Femur (tissue), 1 donor: Measurements from ENCODE around the gene RASAL2.

Experiments
- DNase-seq: peaks from one replicate; pipeline ENCODE4 v3.0.0-alpha.2; 2017

Gene RASAL2

DNA sequence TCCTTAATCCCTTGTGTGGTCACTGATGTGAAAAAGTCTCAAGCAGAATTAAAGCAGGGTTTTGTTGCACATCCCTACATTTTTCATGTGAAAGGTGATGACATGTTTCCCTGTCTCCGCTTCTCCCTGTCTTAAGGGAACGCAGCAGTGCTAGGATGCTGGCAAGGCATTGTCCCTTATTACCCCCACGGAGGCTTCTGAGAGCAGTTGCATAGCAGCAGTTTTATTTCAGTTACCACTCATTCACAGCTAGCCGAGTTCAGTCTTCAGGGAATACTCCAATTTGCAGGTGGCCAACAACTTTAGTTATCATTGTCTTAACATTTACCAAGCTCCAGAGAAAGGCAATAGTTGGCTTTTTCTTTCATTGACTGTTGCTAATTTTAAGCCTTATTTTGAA is 313.8 kb downstream of the RASAL2 start:
- no peak for DNase-seq

DNA sequence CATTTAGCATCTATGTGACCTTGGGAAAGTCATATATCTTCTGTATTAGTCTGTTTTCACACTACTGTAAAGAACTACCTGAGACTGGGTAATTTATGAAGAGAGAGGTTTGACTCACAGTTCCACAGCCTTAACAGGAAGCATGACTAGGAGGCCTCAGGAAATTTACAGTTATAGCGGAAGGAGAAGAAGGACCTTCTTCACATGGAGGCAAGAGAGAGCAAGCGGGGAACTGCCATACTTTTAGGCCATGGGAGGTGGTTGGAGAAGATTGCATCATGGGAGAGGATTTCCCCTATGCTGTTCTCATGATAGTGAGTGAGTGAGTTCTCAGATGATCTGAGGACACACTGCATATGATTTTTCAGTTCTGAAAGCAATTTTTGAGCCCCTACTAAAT is 315.0 kb downstream of the RASAL2 start:
- DNase-seq: no peak

DNA sequence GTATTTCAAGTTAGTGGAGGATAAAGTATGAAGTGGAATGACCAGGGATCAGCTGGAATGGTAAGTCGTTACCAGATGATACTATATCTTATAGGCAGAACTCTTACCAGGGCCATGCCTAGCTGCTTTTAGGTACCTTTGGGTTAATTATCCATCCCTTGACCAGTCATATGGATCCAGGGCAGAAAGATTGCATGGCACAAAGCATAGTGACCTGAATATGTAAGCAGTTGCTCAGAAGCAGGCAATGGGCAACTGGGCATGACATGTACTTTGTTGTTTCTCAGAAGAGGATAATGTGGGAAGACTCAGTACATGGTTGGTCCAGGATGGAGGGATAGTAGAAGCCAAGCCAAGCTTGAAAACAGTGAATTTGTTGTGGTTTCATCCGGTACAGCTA is 315.6 kb downstream of the RASAL2 start:
- no peak for DNase-seq

DNA sequence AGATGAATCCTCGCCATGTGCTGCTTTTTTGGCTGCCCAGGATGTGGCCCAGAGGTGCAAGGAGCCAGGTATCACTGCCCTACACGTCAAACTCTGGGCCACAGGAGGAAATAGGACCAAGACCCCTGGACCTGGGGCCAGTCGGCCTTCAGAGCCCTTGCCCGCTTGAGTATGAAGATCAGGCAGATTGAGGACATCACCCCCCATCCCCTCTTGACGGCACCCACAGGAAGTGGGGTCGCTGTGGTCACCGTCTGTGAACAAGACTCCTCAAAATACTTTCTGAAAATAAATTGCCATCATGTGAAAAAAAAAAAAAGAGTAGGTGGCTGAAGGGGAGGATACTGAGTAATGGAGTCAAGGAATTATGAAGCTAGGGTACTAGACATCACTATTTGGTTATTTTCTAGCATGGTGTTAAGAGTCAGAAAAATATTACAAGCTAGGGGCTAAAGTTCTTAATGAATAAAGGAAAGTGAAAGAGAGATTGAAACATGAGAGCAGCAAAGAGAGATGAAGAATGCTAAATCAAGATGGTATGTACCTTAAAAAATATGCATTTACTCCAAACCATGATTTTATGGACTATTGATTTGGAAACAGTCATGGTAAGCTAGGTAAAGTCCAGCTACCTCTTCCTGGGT is 318.0 kb downstream of the RASAL2 start:
- DNase-seq: no peak

DNA sequence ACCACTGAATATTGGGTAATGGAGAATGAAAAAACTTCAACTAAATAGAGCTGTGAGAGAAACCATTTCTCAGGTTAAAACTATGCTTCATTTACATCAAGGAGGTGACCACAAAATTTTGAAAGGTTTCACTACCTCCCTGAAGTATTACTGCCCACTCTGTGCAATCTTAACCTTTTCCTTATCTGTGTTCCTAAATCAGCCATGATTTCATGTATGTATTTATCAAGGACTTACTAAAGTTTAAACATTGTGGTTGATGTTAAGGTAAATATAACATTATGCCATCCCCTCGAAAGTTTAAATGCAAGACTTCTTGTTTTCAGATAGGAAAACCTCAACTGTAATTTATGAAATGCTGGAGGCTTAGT is 318.5 kb downstream of the RASAL2 start:
- DNase-seq: no peak

DNA sequence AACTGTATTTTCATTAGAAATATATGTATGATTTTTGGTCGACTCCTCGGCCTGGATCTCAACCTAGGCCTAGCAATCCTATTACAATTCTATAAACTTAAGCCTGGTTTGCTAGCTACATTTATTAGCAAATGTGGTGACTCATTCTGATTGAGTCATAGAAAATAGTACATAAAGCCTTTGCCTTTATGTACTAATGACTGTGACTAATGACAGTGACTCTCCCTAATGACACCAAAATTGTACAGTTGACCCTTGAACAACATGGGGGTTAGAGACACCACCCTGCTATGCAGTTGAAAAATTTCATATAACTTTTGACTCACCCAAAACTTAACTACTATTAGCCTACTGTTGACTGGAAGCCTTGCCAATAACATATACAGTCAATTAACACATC is 324.0 kb downstream of the RASAL2 start:
- DNase-seq: no peak

DNA sequence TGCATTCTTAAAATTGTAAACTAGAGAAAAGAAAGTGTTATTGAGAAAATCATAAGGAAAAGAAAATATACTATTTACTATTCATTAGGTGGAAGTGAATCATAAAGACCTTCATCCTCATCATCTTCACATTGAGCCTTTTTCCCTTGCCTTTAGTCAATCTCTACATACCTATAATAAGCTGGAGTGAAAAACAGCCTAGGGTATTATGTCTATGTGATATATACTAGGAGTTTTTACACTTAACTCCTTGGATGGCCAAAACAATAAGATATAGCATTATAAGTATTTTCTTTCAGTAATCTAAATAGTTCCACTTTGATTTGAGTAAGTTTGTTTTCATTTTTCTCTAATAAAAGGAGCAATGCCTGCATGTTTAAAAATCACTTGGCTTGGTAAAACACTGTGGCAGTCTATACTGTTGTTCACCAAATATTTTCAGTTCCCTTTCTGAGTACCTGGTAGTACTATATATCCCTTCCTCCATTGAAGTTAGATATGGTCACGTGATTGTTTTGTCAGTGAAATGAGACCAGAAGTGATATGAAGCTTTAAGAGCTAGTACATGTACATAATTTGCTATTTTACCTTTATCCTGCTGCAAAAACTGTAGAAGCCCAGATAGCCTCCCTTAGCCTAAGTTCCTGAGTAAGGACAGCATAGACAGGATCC is 324.5 kb downstream of the RASAL2 start:
- DNase-seq: no peak

DNA sequence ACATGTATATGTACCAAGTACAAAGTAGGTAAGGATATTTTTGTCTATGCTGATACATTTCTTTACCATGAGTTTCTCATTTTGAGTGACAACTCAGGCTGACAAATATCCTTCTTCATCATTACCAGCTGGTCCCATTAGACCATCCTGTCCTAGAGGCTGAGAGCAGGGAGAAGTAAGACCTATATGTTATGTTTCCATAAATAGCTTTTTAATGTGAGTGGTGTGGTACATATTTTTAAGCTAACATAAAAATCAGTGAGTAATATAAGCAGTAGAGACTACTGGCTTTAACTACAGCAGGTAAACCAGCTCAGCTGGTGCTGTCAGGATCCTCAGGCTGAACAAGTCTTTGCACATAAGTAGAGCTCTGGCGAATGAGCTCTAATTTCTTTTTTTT is 340.5 kb downstream of the RASAL2 start:
- DNase-seq: no peak

DNA sequence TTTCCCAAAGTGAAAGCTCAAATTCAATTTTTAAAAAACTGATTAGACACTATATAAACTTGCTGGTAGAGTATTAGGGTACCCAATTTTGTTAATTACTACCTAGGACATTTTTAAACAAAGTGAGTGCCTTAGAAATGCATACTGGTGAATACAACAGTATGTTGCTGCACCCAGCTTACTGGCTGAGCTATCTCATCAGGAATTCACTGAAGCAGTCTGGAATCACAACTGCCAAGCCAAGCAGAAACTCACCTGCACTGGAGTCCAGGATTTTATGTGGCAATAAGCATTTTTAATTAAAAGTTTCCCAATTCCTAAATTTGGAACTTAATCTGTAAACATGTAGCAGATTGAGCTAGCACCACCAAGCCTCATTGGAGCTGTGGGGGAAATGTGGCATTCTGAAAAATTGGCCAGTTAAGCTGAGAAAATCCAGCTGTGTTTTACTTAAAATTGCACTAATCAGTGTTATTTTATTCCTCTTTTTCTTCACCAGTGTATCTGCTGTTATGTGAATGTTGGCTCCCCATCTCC is 341.1 kb downstream of the RASAL2 start:
- DNase-seq: no peak

DNA sequence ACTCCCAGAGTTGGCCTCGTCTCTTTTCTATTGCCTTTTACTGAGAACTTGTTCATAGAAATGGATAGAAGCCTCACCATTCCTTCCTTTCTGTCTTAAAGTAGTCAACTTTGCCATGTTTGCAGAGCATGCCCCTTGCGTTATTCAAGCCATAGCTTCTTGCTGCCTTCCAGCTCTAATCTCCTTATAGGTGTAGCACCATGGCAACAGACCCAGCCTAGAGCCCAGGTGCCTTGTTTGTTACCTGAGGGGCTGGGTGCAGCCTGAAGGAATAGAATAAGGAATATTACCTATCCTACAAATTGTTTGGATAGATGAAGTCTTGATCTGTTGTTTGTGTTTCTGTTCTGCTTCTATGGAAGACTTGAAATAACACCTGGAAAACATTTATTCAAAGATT is 343.0 kb downstream of the RASAL2 start:
- no peak for DNase-seq

DNA sequence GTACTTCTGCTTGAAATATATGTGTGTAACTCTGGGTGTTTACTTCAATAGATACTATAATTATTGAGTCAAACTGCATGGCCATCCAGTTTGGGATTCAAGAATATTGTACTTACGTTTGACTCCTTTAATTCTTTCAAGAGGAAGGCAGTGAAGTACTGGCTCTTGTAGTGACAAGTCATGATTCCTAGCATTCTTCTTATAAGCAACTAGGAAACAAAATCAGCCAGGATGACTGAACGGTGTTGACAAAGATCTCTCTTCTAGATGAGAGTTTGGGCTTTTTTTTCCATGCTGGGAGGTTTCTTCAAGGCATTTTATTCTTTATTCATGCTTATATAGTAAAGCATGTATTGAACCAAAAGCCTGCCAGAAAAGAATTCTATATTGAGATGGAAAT is 344.5 kb downstream of the RASAL2 start:
- no peak for DNase-seq

DNA sequence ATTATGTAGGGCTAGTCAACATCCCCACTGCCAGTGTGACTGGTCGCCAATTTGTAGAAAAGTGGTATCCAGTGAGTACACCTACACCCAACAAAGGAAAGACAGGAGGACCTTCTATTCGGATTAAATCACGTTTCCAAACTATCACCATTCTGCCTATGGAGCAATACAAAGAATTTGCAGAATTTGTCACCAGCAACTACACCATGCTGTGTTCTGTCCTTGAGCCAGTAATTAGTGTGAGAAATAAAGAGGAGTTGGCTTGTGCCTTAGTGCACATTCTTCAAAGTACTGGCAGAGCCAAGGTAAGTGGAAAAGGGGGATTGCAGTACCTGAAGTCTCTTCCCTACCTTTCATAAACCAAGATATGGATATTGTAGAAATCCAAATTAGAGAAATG is 349.0 kb downstream of the RASAL2 start:
- DNase-seq: no peak

DNA sequence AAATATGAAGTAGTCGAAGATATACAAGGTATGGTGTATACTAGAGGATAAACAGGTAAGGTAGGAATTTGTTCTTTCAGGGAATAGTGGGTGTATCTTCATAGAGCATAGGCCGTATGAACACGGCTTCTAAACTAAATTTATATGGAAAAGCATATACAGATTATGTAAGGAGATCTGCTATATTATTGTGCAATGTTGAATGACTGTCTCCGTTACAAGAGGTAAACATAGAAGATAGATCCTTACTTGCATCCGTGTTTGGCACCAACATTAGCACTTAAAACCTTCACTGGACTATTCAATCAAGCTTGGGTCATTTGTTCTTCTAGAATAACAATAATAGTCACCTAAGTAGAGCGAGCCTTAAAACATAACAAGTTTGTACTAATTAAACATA is 357.0 kb downstream of the RASAL2 start:
- DNase-seq: no peak

DNA sequence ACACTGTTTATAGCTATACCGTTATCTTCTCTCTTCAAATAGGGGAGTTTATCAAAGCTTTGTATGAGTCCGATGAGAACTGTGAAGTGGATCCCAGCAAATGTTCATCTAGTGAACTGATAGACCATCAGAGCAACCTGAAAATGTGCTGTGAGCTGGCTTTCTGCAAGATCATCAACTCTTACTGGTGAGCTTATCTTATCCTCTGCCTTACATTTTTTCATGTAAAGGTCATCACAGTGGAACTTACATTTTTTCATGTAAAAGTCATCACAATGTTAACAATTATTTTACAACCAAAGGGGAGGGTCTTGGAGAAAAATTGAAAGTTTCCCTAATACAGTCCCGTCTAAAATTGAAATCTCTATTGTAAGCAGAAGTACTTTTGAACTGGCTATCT is 357.6 kb downstream of the RASAL2 start:
- DNase-seq: no peak

DNA sequence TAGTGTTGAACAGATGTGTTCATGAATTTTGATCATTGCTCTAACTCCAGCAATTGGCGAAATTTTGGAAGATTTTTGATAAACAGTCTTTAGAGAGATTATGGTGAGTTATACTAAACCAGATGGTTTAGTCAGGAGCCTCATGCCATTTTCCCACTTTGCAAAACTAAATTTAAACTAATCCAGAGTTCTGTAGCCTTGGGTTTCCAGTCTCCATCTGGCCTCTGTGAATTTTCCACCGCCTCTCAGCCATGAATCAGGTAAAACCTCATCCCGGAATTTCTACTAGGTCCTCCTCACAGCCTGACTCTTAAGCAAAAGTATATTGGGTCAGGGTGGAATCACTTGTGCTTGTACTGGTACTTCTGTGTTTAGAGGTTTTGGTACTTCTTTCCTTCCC is 358.1 kb downstream of the RASAL2 start:
- no peak for DNase-seq

DNA sequence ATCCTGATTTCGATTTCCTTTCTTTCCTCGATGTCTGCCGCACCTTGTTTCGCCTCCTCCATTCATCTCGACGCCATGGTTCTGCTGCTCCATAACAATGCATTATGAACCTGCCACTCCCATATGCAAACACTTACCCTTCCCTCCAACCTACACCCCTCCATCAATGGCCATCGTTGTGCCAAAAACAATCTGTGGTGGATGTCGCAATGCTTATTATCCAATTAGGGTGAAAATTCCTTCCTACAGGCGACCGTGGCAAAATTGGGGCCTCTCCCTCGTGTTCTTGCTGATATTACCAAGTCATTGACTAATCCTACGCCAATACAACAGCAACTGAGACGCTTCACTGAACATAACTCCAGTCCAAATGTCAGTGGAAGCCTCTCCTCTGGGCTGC is 362.6 kb downstream of the RASAL2 start:
- no peak for DNase-seq

DNA sequence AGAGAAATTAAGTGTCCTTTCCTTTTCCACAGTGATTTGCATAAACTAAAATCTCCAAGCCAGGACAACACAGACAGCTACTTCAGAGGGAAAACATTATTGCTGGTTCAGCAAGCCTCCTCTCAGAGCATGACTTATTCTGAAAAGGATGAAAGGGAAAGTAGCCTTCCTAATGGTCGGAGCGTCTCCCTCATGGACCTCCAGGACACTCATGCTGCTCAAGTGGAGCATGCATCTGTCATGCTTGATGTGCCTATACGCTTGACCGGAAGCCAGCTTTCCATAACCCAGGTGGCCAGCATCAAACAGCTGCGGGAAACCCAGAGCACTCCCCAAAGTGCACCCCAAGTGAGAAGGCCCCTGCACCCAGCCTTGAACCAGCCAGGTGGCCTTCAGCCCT is 363.7 kb downstream of the RASAL2 start:
- no peak for DNase-seq

DNA sequence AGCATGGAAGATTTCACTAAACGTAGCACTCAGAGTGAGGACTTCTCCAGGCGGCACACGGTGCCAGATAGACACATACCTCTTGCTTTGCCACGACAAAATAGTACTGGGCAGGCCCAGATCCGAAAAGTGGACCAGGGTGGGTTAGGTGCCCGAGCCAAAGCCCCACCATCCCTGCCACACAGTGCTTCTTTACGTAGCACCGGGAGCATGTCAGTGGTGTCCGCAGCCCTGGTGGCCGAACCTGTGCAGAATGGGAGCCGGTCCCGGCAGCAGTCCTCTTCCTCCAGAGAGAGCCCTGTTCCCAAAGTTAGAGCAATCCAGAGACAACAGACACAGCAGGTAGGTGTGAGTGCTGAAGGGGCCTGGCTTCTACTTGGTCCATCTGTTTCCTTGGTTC is 364.3 kb downstream of the RASAL2 start:
- no peak for DNase-seq

DNA sequence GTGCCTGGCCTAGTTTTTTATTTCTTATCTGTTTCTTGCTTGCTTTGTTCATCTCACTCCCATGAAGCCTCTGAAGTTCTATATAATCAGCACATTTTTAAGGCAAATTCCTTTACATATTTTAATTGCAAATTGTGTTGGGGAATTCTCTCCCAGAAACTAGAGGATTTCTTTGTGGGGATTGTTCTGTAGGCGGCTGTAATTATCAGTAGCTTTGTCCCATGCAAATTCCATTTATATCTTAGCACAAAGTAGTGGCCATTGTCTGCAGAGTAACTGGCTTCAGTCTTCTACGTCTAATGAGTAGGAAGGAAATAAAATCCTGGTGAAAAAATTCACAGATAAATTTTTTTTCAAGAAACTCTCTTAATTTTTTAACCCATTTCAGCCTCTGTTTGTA is 367.2 kb downstream of the RASAL2 start:
- no peak for DNase-seq

DNA sequence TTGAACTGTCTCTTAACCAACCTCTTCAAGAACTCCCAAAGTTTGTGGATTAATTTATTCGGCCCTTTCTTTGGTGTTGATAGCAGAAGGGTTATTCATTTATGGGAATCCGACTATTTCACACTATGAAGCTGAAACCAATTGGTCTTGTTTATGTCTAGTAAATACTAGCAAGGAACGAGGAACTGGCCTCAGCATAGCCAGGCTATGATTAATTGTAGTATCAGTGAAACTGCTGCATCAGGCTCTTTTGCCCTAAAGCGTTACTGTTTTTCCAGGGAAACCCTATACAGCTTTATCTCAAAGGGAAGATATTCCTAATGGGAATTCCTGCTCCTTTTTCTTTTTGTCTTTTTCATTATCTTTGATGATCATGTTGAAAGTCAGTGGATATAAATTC is 367.8 kb downstream of the RASAL2 start:
- DNase-seq: no peak

DNA sequence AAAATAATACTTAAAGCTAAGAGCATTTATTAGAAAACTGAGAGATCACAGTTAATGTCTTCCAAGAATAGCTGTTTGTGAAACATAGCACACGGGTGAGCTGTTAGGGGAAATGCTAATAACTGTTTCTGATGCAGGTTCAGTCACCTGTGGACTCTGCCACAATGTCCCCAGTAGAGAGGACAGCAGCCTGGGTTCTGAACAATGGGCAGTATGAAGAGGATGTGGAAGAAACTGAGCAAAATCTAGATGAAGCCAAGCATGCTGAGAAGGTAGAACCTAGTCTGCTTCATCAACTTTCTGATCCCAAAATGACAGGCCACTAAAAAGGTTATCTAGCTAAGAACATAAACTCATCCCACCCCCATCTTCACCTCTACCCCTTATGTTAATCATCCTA is 370.2 kb downstream of the RASAL2 start:
- DNase-seq: no peak

DNA sequence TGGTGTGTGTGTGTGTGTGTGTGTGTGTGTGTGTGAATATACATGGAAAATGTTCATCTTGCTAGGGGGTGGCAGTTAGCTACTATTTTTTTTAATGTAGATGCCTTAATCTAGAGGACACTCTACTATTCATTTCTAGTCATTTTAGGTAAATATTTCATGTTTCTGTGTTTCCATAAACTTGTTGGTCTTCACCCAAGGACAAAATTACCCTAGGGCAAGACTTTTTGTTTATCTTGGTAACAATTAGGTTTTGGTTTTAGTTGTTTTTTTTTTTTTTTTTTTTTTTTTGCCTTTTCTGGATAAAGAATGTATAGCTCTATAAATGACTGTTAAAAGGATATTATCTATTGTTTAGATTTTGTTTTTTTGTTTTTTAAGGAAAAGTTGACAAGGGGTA is 370.7 kb downstream of the RASAL2 start:
- no peak for DNase-seq

DNA sequence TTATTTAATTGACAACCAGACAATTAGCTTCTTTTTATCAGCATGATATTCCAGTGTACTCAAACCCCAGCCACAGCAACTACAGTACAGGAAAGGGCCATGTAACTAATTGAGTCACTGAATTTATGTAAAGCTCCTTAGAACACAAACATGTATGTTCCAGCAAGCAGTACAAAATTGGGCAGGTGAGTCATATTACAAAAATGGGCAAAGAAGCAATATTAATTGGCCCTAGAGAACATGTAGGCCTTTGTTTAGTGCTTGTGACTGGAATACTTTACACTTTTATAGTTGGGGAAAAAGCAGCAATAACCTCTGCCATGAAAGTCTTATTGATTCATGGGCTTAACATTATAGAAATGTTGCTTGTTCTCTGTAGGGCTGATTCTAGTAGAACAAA is 371.1 kb downstream of the RASAL2 start:
- no peak for DNase-seq

DNA sequence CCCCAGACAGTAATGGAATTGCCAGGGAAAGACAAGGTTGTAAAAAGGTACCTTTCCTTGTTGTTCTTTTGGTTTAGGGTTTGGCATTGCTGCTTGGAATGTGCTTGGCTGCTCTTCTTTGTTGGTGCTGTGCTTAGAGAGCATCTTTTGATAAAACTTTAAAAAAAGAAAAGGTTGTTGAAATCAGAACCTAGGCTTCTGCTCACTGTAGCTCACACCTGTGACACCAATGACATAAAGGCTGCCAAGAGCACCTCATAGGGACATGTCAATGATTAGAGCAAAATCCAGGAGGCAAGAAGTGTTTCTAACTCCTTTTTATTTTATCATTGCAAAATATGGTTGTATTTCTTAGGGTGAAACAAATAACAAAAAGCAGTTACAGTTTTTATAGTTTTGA is 373.9 kb downstream of the RASAL2 start:
- no peak for DNase-seq

DNA sequence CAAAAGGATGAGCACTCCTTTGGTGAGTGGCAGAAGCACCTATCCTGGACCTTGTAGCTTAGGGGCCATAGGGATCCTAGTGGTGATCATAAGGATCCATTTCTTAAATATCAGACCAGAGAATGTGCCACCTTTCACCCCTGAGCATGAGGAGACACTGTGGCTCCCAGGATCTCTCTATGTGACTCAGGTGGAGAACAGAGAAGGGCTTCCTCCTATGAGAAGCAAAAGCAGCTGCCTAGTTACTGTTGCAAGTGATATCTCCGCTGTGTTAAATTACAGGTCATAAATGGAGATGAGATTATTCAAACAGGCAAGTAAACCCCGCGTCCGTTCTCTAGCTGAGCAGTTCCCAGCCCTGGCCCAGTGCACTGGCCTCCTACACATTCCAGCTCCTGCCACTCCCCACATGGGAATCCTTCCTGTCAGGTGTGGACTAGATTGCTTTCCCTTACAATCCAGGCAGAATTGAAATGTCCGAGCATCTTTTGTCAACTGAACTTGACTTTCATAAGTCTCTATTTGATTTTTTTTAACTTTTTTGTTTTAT is 376.6 kb downstream of the RASAL2 start:
- no peak for DNase-seq
